AG04450 (cell line): ENCODE results near the gene ASB3. TPM values are rescaled to one million over a fixed set of nuclear protein-coding genes. Genes with fewer than 3 reads are reported as not detected.

Experiments used
- CTCF ChIA-PET: fragments of 300-600, 350-600 bp; formaldehyde crosslinking; extraction: SDS; loops from one replicate; lab custom pipeline; 2022; ENCODE audit warnings: antibody characterized with exemption, inconsistent platforms; lab: Charles Lee
- POLR2A ChIA-PET: fragments of 350-600 bp; formaldehyde crosslinking; extraction: SDS; loops from one replicate; lab custom pipeline; 2021; ENCODE audit warnings: antibody characterized with exemption, inconsistent platforms; lab: Yijun Ruan, JAX
- DNase-seq: peaks from one replicate; pipeline ENCODE4 v3.0.0-alpha.2; 2011; ENCODE audit warnings: low read depth, low spot score
- H3K27ac ChIP-seq: one replicate; pipeline ENCODE4 v1.5.1; 2012; ENCODE audit warnings: low read depth, low read length, control low read depth
- H3K27me3 ChIP-seq: one replicate; pipeline ENCODE4 v1.6.0; 2012; ENCODE audit warnings: low read length; ENCODE audit not compliant: control insufficient read depth, insufficient read depth
- H3K4me3 ChIP-seq: 2 replicates; pipeline ENCODE4 v1.5.1; 2011; ENCODE audit warnings: mild to moderate bottlenecking, low read depth, low read length, control low read depth
- H3K9me3 ChIP-seq: 2 replicates; pipeline ENCODE4 v1.5.1; 2012; ENCODE audit warnings: low read length; ENCODE audit not compliant: control insufficient read depth, insufficient read depth
- polyA plus RNA-seq: library from polyadenylated mRNA; depleted of rRNA; stranded (reverse); fragments of >200 nt; gene quantifications from 2 replicates; pipeline ENCODE4 v1.2.3, GENCODE V29; 2011
- TF ChIP-seq, protein P1 (sequence below): IDR thresholded peaks from 2 replicates; pipeline ENCODE4 v1.5.1; 2011; ENCODE audit warnings: low read depth, low read length, control low read depth, inconsistent platforms

The ASB3 gene
- polyA plus RNA-seq, 1 experiment: 38.0 TPM

DNA sequence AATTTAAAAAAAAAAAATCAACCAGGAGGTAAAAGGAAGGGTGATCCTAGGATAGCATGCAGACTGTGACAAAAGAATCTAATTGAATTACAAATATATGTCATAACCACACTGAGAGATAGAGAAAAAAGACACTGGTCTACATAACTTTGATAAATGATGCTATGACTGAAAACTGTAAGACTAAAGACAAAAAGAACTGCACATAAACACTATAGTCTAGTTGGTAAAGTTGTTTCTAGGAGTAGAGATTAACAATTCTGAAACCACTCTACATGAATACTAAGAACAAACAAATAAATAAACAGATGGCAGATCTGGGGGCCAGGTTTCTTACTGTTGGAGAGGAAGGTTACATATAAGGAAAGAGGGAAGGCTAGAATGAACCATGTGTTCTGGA, 33.7 kb downstream of the ASB3 start:
- no peak for DNase-seq
- CTCF ChIA-PET: no interaction called here
- Histone ChIP-seq H3K9me3 (no peaks in the 10 kb centered on the region; the same call in 1 of the 2 replicates), H3K4me3 (no peak overlapping the region), H3K27ac (no peak overlapping the region), H3K27me3 (no peaks in the 10 kb centered on the region)
- TF ChIP-seq, protein P1, sequence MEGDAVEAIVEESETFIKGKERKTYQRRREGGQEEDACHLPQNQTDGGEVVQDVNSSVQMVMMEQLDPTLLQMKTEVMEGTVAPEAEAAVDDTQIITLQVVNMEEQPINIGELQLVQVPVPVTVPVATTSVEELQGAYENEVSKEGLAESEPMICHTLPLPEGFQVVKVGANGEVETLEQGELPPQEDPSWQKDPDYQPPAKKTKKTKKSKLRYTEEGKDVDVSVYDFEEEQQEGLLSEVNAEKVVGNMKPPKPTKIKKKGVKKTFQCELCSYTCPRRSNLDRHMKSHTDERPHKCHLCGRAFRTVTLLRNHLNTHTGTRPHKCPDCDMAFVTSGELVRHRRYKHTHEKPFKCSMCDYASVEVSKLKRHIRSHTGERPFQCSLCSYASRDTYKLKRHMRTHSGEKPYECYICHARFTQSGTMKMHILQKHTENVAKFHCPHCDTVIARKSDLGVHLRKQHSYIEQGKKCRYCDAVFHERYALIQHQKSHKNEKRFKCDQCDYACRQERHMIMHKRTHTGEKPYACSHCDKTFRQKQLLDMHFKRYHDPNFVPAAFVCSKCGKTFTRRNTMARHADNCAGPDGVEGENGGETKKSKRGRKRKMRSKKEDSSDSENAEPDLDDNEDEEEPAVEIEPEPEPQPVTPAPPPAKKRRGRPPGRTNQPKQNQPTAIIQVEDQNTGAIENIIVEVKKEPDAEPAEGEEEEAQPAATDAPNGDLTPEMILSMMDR: no peak
- POLR2A ChIA-PET: no interaction called here

- no peak for DNase-seq
- Histone ChIP-seq H3K9me3 (no peaks in the 10 kb centered on the region; the same call in 1 of the 2 replicates), H3K4me3 (no peak overlapping the region), H3K27ac (no peak overlapping the region), H3K27me3 (no peaks in the 10 kb centered on the region)
- CTCF ChIA-PET: interaction anchor here (1.5 kb wide), 1 partner anchor 13 kb away, joined by 4 read pairs; no protein-coding TSS in a partner anchor
- POLR2A ChIA-PET: no interaction called here
- TF ChIP-seq, protein P1: no peak
These were observed 34.4 kb downstream of the ASB3 start for GRCh38 chr2:53752385-53752784.

- Histone ChIP-seq H3K4me3 (no peak overlapping the region), H3K9me3 (no peaks in the 10 kb centered on the region; the same call in 1 of the 2 replicates), H3K27ac (no peak overlapping the region), H3K27me3 (no peaks in the 10 kb centered on the region)
- DNase-seq: no peak
- ChIA-PET POLR2A (no interaction called here), CTCF (interaction anchor here (1.5 kb wide), 1 partner anchor 12 kb away, joined by 4 read pairs; no protein-coding TSS in a partner anchor)
- TF ChIP-seq, protein P1: no peak
These were observed 35.0 kb downstream of the ASB3 start for GRCh38 chr2:53751728-53752127.

DNA sequence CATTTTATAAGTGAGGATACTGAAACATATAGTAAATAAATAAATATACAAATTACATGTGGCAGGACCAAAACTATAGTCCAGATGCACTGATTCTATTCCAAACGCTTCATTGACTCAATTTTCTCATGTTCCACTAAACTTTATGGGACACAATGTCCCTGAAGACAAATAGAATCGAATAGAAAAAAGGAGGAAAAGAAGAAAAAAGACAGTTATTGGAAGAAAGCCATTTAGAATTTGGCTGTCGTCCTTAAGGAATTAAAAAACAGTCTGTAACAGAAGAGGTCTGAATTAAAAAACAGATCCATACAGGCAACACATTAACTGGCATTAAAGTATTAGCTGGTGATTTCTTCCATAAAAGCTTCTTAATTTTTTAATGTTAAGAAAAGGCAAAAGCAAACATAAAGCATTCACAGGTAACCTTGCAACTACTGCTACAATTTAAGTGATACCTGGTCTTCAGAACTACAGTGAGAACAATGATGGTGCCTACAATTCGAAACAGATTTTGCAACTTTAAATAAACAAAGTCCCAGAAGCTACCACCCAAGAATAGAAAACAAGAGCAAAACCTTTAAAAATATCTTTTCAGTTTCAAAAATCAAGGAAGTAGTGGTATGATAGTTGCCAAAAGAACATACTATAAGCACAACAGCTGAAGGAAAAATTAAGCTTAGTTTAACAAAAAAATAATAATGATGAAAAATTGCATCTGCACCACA, 36.5 kb downstream of the ASB3 start:
- ChIA-PET POLR2A (no interaction called here), CTCF (interaction anchor here (1.4 kb wide), 1 partner anchor 17 kb away, joined by 3 read pairs; the partner anchor contains the start of gene CHAC2)
- H3K27ac ChIP-seq: no peak overlapping the region
- DNase-seq: no peak
- TF ChIP-seq, protein P1: no peak
- no peaks in the 10 kb centered on the region for H3K27me3 ChIP-seq
- H3K9me3 ChIP-seq: no peaks in the 10 kb centered on the region
- no peak overlapping the region for H3K4me3 ChIP-seq

GRCh38 chr2:53744395-53745065, 42.2 kb downstream of the ASB3 start:
- no peak for DNase-seq

More at GRCh38 chr2:53744395-53745065, 42.2 kb downstream of the ASB3 start:
- no peak overlapping the region for H3K27ac ChIP-seq
- H3K27me3 ChIP-seq: no peaks in the 10 kb centered on the region
- no peaks in the 10 kb centered on the region for H3K9me3 ChIP-seq
- CTCF ChIA-PET: interaction anchor here (1.0 kb wide), 1 partner anchor 29 kb away, joined by 3 read pairs; no protein-coding TSS in a partner anchor
- POLR2A ChIA-PET: no interaction called here
- TF ChIP-seq, protein P1: no peak
- no peak overlapping the region for H3K4me3 ChIP-seq
